Anterior cingulate cortex (tissue), 58 donors: Measurements from ENCODE around the gene KCNJ16.
A peak's percentile ranks its signal among the peaks of the same experiment; 100 is the strongest.

Source experiments
- DNase-seq, 58 donors: peaks; one replicate each; lab custom pipeline; 2025; lab: John Stamatoyannopoulos, UW

The KCNJ16 gene

GRCh38 chr17:70168044-70168976 lies 93.3 kb downstream of the KCNJ16 start:
- peak in 52 of 58 donors; percentile 13 to 83 (median 57) for DNase-seq

- peak in 57 of 58 donors; percentile 26 to 93 (median 86) for DNase-seq
These were observed 94.1 kb downstream of the KCNJ16 start, which contains the start of gene KCNJ2 for GRCh38 chr17:70168977-70169708. KCNJ2 (plus strand) TSS chr17:70169532; CDS start chr17:70175040, 5,508 bp downstream.

- DNase-seq, result peak in 17 of 58 donors; percentile 31 to 78 (median 50)
These were observed 94.9 kb downstream of the KCNJ16 start for GRCh38 chr17:70169709-70170597.

GRCh38 chr17:70171159-70171558 lies 96.1 kb downstream of the KCNJ16 start:
- peak in 5 of 58 donors; percentile 12 to 29 (median 18) for DNase-seq

- no peak for DNase-seq
These were observed 97.4 kb downstream of the KCNJ16 start for GRCh38 chr17:70172449-70172848.

- DNase-seq, result no peak
These were observed 97.9 kb downstream of the KCNJ16 start for GRCh38 chr17:70172923-70173322.

GRCh38 chr17:70173681-70174080 lies 98.7 kb downstream of the KCNJ16 start:
- DNase-seq, result no peak

- no peak for DNase-seq
These were observed 106.4 kb downstream of the KCNJ16 start for GRCh38 chr17:70181376-70181775.

- DNase-seq, result no peak
These were observed 106.8 kb downstream of the KCNJ16 start for GRCh38 chr17:70181866-70182265.

GRCh38 chr17:70183508-70183907 lies 108.5 kb downstream of the KCNJ16 start:
- DNase-seq, result no peak

- no peak for DNase-seq
These were observed 109.2 kb downstream of the KCNJ16 start for GRCh38 chr17:70184207-70184606.

- peak in 1 of 58 donors; percentile 28 for DNase-seq
These were observed 109.7 kb downstream of the KCNJ16 start for GRCh38 chr17:70184770-70185169.
